A673 (cell line): ENCODE measurements around the gene FITM2. TPM values are rescaled to one million over a fixed set of nuclear protein-coding genes. Genes with fewer than 3 reads are reported as not detected.

Experiments
- BruUV-seq: library from RNA; stranded (reverse); fragments of 400-500 nt; replicated peaks from 2 replicates; lab custom pipeline; 2021; lab: Mats Ljungman, UMichigan
- CTCF ChIA-PET: fragments of 300-600 bp; sonication (Branson Sonifier 250); formaldehyde crosslinking; loops from one replicate; lab custom pipeline; 2022; ENCODE audit warnings: antibody characterized with exemption; lab: Charles Lee
- POLR2A ChIA-PET: fragments of 300-600 bp; sonication (Branson Sonifier 250); formaldehyde crosslinking; loops from one replicate; lab custom pipeline; 2022; ENCODE audit warnings: antibody characterized with exemption; ENCODE audit not compliant: low non-redundant PET; lab: Charles Lee
- DNase-seq: peaks from one replicate; pipeline ENCODE4 v3.0.0-alpha.2; 2015; ENCODE audit warnings: low spot score
- H3K27ac ChIP-seq: fragments of 200-600 bp; sonication (generic); 2 replicates; pipeline ENCODE4 v1.5.1; 2016; ENCODE audit warnings: mixed run types, low read depth, mild to moderate bottlenecking, mixed read lengths, antibody characterized with exemption, low read length; ENCODE audit not compliant: poor library complexity, severe bottlenecking
- H3K27me3 ChIP-seq: fragments of 200-600 bp; sonication (generic); replicated peaks from 2 replicates; pipeline ENCODE4 v1.6.1; 2017; ENCODE audit warnings: mixed run types, low read depth, mild to moderate bottlenecking, mixed read lengths, antibody characterized with exemption, low read length; ENCODE audit not compliant: insufficient read depth, poor library complexity
- H3K36me3 ChIP-seq: fragments of 200-600 bp; sonication (generic); 2 replicates; pipeline ENCODE4 v1.6.1; 2016; ENCODE audit warnings: mixed run types, mild to moderate bottlenecking, mixed read lengths, antibody characterized with exemption, low read length; ENCODE audit not compliant: insufficient read depth, poor library complexity, severe bottlenecking
- H3K4me1 ChIP-seq: fragments of 200-600 bp; sonication (generic); 2 replicates; pipeline ENCODE4 v1.6.1; 2017; ENCODE audit warnings: mixed run types, mild to moderate bottlenecking, mixed read lengths, antibody characterized with exemption, low read length; ENCODE audit not compliant: insufficient read depth, poor library complexity, severe bottlenecking
- H3K4me3 ChIP-seq: fragments of 200-600 bp; sonication (generic); 2 replicates; pipeline ENCODE4 v1.5.1; 2016; ENCODE audit warnings: low read depth, mixed run types, mild to moderate bottlenecking, mixed read lengths, low read length; ENCODE audit not compliant: poor library complexity, severe bottlenecking
- H3K9me3 ChIP-seq: fragments of 200-600 bp; sonication (generic); 2 replicates; pipeline ENCODE4 v1.6.1; 2016; ENCODE audit warnings: mixed run types, low read depth, mild to moderate bottlenecking, mixed read lengths, antibody characterized with exemption, low read length; ENCODE audit not compliant: poor library complexity, severe bottlenecking
- CTCF ChIP-seq: fragments of 300-800, 200-600 bp; sonication (generic); conservative IDR thresholded peaks from 2 replicates; pipeline ENCODE4 v1.5.1; 2017; ENCODE audit warnings: low read depth, mild to moderate bottlenecking, antibody characterized with exemption, low read length, moderate library complexity, mixed read lengths
- EZH2 ChIP-seq: fragments of 200-600 bp; sonication (generic); IDR thresholded peaks from 2 replicates; pipeline ENCODE4 v1.6.1; 2017; ENCODE audit warnings: borderline replicate concordance, low read depth, mild to moderate bottlenecking, mixed read lengths, antibody characterized with exemption, low read length; ENCODE audit not compliant: poor library complexity, severe bottlenecking
- intact Hi-C: fragments of 100-400 bp; cut with micrococcal nuclease; formaldehyde crosslinking; loops from one replicate; pipeline ENCODE4 v1.10.0; 2022; ENCODE audit not compliant: unreplicated experiment
- total RNA-seq: library from RNA; stranded (reverse); gene quantifications from 2 replicates; pipeline ENCODE4 v1.2.3, GENCODE V29; 2021

The FITM2 gene
- total RNA-seq, 1 experiment from 2014 or later = 5.7 TPM

- no peak for DNase-seq
- Histone ChIP-seq H3K4me1 (no peaks in the 10 kb centered on the region), H3K36me3 (no peaks in the 10 kb centered on the region), H3K27me3 (no peaks in the 10 kb centered on the region), H3K27ac (no peak overlapping the region), H3K4me3 (no peak overlapping the region), H3K9me3 (no peaks in the 10 kb centered on the region)
- ChIA-PET POLR2A (no interaction called here), CTCF (no interaction called here)
- intact Hi-C loops = no loop called here
- no peak for TF ChIP-seq EZH2
- no peak for TF ChIP-seq CTCF
- no TSS peak for BruUV-seq
These were observed 28.8 kb downstream of the FITM2 start for GRCh38 chr20:44282192-44282591.

- no TSS peak for BruUV-seq
- TF ChIP-seq CTCF = no peak
- TF ChIP-seq EZH2 = no peak
- intact Hi-C loops = no loop called here
- CTCF ChIA-PET = no interaction called here
- H3K4me1 ChIP-seq = no peaks in the 10 kb centered on the region
- no peaks in the 10 kb centered on the region for H3K36me3 ChIP-seq
- POLR2A ChIA-PET = no interaction called here
- no peak overlapping the region for H3K4me3 ChIP-seq
- no peak for DNase-seq
- H3K27ac ChIP-seq = no peak overlapping the region
- no peaks in the 10 kb centered on the region for H3K9me3 ChIP-seq
- no peaks in the 10 kb centered on the region for H3K27me3 ChIP-seq
These were observed 30.6 kb downstream of the FITM2 start for GRCh38 chr20:44280387-44280786.

GRCh38 chr20:44279228-44279627 is 31.8 kb downstream of the FITM2 start:
- no peak for DNase-seq
- Histone ChIP-seq H3K36me3 (no peaks in the 10 kb centered on the region), H3K9me3 (no peaks in the 10 kb centered on the region), H3K27me3 (no peaks in the 10 kb centered on the region), H3K4me3 (no peak overlapping the region), H3K27ac (no peak overlapping the region), H3K4me1 (no peaks in the 10 kb centered on the region)
- no peak for TF ChIP-seq EZH2
- no peak for TF ChIP-seq CTCF
- no TSS peak for BruUV-seq
- CTCF ChIA-PET = no interaction called here
- intact Hi-C loops = no loop called here
- POLR2A ChIA-PET = no interaction called here
